Motor neuron (in vitro differentiated cells): ENCODE results near the gene CFB. TPM values are rescaled to one million over a fixed set of nuclear protein-coding genes. Genes with fewer than 3 reads are reported as not detected.
A peak's percentile ranks its signal among the peaks of the same experiment; 100 is the strongest.
"Not testable (repeated sequence)": the region's sequence is repeated elsewhere in the genome, so short reads cannot be mapped to it uniquely, and the experiment has no call there.

Experiments used
- ATAC-seq, 8 experiments: fragments of 200-7000 bp; cut with Tn5 transposase; replicated peaks in 6 of 8; 2 replicates each; pipeline ENCODE4 v1.8.0; 2021; ENCODE audit warnings: mild to moderate bottlenecking in 8 of 8, moderate library complexity in 8 of 8
- H3K27ac ChIP-seq, 2 donors: fragments of 250-450 bp; sonication (Bioruptor Pico); 2 replicates each; pipeline ENCODE4 v1.9.0; 2021; ENCODE audit warnings: antibody characterized with exemption in 2 of 2, mild to moderate bottlenecking in 2 of 2, moderate library complexity in 1 of 2
- H3K4me1 ChIP-seq, 2 donors: fragments of 250-450 bp; sonication (Bioruptor Pico); replicated peaks in 1 of 2; 2 replicates each; pipeline ENCODE4 v1.6.1; 2021; ENCODE audit warnings: antibody characterized with exemption in 2 of 2, mild to moderate bottlenecking in 2 of 2, moderate library complexity in 1 of 2
- H3K4me3 ChIP-seq, 5 donors: fragments of 250-450 bp; sonication (Bioruptor Pico); 2 replicates each; pipeline ENCODE4 v1.9.0; 2021; ENCODE audit warnings: antibody characterized with exemption in 5 of 5, mild to moderate bottlenecking in 5 of 5, moderate library complexity in 4 of 5
- WGBS, 10 experiments: fragments of 450-650 bp; shearing (Covaris generic); methylation state at CpG; one replicate each; pipeline ENCODE4 v1.0.0; 2022; 5-methylcytosine and 5-hydroxymethylcytosine counted together
- in situ Hi-C, 9 experiments: fragments of 400-800 bp; cut with MboI; loops; one replicate each; pipeline ENCODE4 v1.15.0; 2021; ENCODE audit warnings: low sequenced_read_pairs in 9 of 9, low pct_unique_long_range_greater_than_20kb in 2 of 9; ENCODE audit not compliant: unreplicated experiment in 9 of 9
- total RNA-seq, 8 experiments: library from RNA; unstranded; fragments of 300-600 nt; gene quantifications; 2 replicates each; pipeline versions ENCODE4 v1.2.3 to v1.2.4, GENCODE V29; 2022

CFB gene
- total RNA-seq, 8 experiments from 2014 or later: 2.3 to 300 (median 12.7) TPM

DNA sequence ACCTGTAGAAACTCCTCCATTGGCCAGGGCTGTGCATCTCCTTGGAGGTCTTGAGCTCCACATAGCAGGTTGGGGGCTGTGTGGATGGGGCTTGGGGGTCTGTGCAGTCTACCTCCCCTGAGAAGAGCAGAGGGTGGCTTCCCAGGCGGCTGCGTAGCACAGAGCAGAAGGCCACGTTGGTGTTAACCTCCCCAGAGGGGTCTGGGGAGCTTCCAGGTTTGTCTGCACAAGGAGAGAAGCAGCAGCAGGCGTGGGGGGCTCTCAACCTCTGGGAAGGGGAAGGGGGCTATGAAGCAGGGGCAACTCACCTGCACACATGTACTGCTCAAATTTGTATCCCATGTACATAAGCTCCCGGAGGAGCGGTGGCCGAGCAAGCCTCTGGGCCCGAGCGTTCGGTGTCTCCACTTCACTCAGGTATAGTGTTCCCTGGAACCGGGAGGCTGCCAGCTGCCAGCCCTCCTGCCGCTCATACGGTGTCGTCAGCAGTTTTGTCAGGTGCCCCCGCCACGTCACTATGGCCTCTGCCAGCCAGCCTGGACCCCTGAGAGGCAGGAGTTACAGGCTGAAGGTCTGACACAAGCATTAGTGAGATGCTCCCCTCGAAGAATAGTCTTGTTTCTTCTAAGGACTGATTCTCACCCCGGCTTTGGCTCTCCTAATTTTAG is 24.8 kb downstream of the CFB start:
- no peak for ATAC-seq
- Histone ChIP-seq H3K4me3 (peak overlapping the region; percentile 56 to 85 (median 66)), H3K4me1 (peaks cover 19 to 24% of the 10 kb centered on the region in 2 donors), H3K27ac (peak overlapping the region; percentile 96 to 97)
- 70 to 100% (median 93%) methylated on average over 1 to 3 of the region's 18 CpGs; no CpG with 5 or more reads in 5 of the 10 experiments for WGBS, 10 experiments
- in situ Hi-C loops: loop anchor here in 1 of 9 experiments (25.0 kb wide), 1 partner anchor 283 kb away; the partner anchor contains the start of gene LY6G5C

DNA sequence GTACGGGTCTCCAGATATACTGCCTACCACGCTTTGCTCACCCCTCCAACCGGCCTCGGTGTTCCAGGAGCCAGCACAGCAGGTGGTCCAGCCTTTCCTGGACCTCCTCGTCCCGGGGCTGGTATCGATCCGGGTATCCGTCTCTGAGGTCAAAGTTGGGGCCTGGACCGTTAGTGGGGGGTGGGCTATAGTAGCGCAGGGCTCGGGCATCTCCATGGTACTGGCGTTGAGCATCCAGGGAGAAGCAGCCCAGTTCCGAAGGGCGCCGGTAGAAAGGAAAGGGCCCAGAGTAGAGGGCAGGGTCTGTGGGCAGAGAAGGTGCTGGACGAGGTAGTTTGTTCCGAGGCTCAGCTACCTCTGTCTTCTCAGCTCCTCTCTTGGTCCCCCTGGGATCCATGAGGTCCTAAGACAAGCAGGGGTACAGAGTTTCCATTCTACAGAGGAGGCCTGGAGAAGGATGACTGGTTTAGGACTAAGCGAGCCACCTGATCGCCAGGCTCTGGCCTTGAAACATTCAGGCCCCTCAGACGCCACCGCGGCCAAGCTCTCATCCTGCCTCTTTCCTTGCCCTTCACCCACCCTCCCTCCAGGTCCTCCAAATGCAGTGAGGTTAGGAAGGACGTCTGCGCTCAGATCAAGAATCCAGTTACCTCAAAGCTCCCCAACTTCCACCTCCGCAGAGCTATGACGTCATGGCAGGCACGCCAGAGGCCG is 25.5 kb downstream of the CFB start:
- WGBS, 10 experiments: 0 to 84% (median 24%) methylated on average over 2 to 16 of the region's 29 CpGs
- peak overlapping the region; percentile 96 to 97 for H3K27ac ChIP-seq
- peaks cover 19 to 24% of the 10 kb centered on the region in 2 donors for H3K4me1 ChIP-seq
- in situ Hi-C loops: loop anchor here in 1 of 9 experiments (25.0 kb wide), 1 partner anchor 284 kb away; the partner anchor contains the start of gene LY6G5C
- ATAC-seq: peak in 1 of 8 experiments; percentile 0
- peak overlapping the region; percentile 56 to 85 (median 66) for H3K4me3 ChIP-seq

DNA sequence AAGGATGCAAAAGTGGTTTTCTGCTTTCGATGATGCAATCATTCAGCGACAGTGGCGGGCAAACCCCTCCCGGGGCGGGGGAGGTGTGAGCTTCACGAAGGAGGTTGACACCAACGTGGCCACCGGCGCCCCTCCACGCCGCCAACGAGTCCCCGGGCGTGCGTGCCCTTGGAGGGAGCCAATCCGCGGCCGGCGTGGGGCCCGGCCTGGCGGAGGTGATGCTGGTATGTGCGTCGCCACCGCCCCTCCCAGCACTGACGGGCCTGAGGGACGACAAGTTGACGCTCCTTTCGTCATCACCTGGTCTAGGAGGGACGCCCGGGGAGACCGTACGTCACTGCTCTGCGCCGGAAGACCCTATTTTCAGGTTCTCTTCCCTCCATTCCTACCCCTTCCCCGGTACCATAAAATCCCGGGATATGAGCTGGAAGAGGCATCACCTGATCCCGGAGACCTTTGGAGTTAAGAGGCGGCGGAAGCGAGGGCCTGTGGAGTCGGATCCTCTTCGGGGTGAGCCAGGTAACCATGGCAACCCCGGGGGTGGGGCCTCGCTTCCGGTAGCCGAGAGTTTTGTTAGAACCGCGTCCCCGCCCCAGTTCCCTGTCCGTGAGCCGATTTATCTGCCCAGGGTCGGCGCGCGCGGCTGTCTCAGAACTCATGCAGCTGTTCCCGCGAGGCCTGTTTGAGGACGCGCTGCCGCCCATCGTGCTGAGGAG is 26.3 kb downstream of the CFB start, which contains the start of gene DXO:
TSS of gene DXO (minus strand) at position 146 of the 716 bp plus-strand sequence. CDS start 463 bp downstream, outside the sequence.
- ATAC-seq: peak; percentile 84 to 93 (median 91)
- 0 to 4% (median 0%) methylated on average over 1 to 20 of the region's 62 CpGs; no CpG with 5 or more reads in 3 of the 10 experiments for WGBS, 10 experiments

DNA sequence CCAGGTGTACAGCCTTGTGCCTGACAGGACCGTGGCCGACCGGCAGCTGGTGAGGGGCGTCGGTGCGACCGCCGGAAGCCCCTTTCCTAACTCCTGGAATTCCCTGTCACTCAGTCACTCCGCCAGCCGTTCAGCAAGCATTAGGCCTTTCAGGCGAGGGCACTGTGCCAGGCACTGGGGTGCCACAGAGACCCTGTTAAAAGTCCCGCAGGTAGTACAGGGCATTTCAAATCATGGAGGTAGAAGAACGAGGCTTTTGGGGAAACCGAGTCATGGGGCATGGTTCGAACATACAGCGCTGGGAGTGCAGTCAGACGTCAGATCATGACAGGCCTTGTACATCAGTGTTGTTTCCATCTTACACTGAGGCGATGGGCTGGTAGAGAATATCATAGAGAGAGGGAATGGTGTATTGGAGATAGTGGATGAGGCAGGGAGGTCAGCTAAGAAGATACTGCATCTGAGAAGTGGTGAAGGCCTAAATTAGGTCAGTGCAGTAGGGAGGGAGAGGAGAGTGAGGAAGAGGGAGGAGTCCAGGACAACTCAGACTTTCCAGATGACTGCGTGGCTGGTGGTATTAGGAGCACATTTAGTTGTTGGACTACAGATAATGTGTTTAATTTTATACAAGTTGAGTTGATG is 26.9 kb downstream of the CFB start:
- Histone ChIP-seq H3K4me1 (peaks cover 19 to 24% of the 10 kb centered on the region in 2 donors), H3K4me3 (peak overlapping the region; percentile 56 to 85 (median 66)), H3K27ac (peak overlapping the region; percentile 96 to 97)
- ATAC-seq: peak in 2 of 8 experiments; percentile 3
- 0 to 57% (median 8%) methylated on average over 1 to 17 of the region's 19 CpGs; no CpG with 5 or more reads in 2 of the 10 experiments for WGBS, 10 experiments
- in situ Hi-C loops: loop anchor here in 1 of 9 experiments (25.0 kb wide), 1 partner anchor 286 kb away; the partner anchor contains the start of gene LY6G5C

More for the DNA sequence above, 26.3 kb downstream of the CFB start, which contains the start of gene DXO:
- H3K4me3 ChIP-seq: peak within 1 kb of the TSS; percentile 56 to 85 (median 66)
- in situ Hi-C loops: loop anchor here in 1 of 9 experiments (25.0 kb wide), 1 partner anchor 285 kb away; the partner anchor contains the start of gene LY6G5C
- peaks cover 19 to 24% of the 10 kb centered on the region in 2 donors for H3K4me1 ChIP-seq
- peak within 1 kb of the TSS; percentile 96 to 97 for H3K27ac ChIP-seq

DNA sequence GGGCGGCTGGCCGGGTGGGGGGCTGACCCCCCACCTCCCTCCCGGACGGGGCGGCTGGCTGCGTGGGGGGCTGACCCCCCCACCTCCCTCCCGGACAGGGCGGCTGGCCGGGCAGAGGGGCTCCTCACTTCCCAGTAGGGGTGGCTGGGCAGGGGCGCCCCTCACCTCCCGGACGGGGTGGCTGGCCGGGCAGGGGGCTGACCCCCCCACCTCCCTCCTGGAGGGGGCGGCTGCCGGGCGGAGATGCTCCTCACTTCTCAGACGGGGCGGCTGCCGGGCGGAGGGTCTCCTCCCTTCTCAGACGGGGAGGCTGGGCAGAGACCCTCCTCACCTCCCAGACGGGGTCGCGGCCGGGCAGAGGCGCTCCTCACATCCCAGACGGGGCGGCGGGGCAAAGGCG is 30.2 kb downstream of the CFB start:
- peaks cover 9 to 11% of the 10 kb centered on the region in 2 donors for H3K4me1 ChIP-seq
- in situ Hi-C loops, ATAC-seq, H3K4me3 ChIP-seq, H3K27ac ChIP-seq: not testable (repeated sequence)
- no CpG with 5 or more reads among the region's 30 CpGs for WGBS, 10 experiments

DNA sequence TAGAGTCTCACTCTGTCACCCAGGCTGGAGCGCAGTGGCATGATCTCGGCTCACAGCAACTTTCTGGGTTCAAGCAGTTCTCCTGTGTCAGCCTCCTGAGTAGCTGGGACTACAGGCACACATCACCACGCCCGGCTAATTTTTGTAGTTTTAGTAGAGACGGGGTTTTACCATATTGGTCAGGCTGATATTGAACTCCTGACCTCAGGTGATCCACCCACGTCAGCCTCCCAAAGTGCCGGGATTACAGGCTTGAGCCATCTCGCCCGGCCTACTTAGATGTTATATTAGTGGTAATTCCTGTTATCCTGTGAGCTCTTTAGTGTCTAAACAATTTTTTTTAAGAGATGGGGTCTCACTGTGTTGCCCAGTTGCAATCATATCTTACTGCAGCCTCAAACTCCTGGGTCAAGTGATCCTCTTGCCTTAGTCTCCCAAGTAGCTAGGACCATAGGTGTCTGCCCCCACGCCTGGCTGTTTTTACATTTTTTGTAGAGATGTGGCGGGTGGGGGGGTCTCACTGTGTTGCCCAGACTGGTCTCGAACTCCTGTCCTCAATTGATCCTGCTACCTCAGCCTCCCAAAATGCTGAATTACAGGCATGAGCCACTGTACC is 32.0 kb downstream of the CFB start:
- WGBS, 10 experiments: 62 to 100% (median 92%) methylated on average over 1 to 11 of the region's 12 CpGs
- in situ Hi-C loops: no loop called here

DNA sequence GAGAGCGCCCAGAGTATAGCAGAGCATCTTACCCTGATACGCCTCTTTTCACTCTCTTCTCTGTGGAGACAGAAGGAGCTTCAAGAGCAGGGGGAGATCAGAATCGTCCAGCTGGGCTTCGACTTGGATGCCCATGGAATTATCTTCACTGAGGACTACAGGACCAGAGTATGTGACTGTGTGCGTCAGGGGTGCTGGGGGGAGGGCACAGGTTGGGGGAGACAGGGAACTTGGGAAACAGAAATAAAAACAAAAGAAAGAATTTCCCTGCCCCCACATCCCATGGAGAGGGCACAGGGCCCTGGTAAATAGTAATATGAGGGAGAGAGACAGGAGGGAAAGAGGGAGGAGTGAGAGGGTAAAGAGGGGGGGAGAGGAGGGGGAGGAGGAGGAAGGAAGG is 32.9 kb downstream of the CFB start:
- Histone ChIP-seq H3K4me3 (no peak overlapping the region), H3K27ac (no peak overlapping the region), H3K4me1 (no peaks in the 10 kb centered on the region)
- in situ Hi-C loops: no loop called here
- no peak for ATAC-seq
- WGBS, 10 experiments: 48 to 100% (median 85%) methylated on average over 2 to 5 of the region's 5 CpGs; no CpG with 5 or more reads in 3 of the 10 experiments

More for the DNA sequence above, 32.0 kb downstream of the CFB start:
- H3K27ac ChIP-seq: no peak overlapping the region
- H3K4me3 ChIP-seq: no peak overlapping the region
- peaks cover 6 to 7% of the 10 kb centered on the region in 2 donors for H3K4me1 ChIP-seq
- no peak for ATAC-seq

DNA sequence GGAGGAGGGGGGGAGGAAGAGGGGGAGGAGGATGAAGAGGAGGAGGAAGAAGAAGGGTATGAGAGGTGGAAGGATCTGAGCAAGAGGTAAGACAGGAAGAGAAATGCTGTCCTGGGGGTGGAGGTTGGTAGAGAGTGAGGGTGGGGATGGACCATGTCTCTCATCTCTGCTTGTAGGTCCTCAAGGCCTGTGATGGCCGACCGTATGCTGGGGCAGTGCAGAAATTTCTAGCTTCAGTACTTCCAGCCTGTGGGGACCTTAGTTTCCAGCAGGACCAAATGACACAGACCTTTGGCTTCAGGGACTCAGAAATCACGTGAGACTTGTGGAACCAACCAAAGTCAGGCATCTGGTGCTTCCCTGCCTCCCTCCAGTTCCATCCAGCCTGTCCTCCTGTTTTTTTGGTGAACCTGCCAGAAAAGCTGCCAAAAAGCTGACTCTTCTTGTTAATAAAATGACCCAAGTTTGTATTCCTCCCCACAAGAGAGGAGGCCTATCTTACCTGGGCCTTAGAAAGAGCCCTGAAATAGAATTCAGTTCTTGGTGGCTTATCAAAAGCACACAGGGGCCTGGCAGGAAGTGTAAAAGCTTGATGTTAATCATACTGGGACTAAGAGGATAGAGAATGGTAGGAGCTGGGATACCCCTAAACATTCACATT is 33.5 kb downstream of the CFB start:
- Histone ChIP-seq H3K27ac (no peak overlapping the region), H3K4me3 (no peak overlapping the region), H3K4me1 (no peaks in the 10 kb centered on the region)
- no peak for ATAC-seq
- in situ Hi-C loops: no loop called here
- 100% methylated on average over 1 of the region's 3 CpGs; no CpG with 5 or more reads in 8 of the 10 experiments for WGBS, 10 experiments

DNA sequence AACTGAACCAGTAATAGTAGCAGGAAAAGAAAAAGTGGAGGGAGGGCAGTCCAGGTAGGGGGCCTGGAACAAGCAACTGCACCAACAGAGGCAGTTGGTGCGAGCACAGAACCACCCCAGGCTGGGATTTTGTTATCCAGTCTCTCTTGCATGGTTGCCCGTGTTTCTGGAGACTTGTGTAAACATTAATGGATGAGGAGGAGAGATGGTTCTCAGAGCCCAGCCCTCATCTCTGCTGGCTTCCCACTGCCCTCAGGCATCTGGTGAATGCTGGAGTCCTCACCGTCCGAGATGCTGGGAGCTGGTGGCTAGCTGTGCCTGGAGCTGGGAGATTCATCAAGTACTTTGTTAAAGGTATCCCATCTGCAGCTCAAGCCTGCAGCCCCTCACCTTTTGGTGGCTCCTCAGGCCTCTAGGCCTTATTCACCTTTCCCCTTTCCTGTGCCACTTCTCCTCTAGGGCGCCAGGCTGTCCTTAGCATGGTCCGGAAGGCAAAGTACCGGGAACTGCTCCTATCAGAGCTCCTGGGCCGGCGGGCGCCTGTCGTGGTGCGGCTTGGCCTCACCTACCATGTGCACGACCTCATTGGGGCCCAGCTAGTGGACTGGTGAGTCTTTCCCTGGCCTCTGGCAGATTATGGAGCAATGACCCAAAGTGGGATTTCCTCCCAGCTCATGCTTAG is 34.4 kb downstream of the CFB start:
- 60 to 100% (median 82%) methylated on average over 1 to 2 of the region's 13 CpGs; no CpG with 5 or more reads in 5 of the 10 experiments for WGBS, 10 experiments
- in situ Hi-C loops, H3K4me1 ChIP-seq, ATAC-seq, H3K27ac ChIP-seq, H3K4me3 ChIP-seq: not testable (repeated sequence)

DNA sequence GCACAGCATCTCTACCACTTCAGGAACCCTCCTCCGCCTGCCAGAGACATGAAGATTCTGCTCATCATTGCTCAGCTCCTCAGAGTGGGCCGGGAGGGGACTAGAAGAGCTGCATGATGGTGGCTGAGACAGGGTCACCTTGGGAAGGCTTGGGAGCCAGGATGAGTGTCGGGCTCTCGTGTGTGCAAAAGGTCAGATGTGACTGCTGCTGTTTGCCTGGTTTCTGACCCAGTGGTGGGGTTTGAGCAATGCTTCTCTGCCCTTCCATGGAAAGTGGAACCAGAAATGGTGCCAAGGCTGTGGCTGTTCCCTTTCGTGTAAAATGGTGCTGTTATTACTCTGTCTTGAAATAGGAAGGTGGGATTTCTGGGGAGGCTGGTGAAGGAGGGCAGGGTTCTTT is 35.1 kb downstream of the CFB start:
- in situ Hi-C loops, H3K4me3 ChIP-seq, H3K27ac ChIP-seq, H3K4me1 ChIP-seq, ATAC-seq: not testable (repeated sequence)
- no CpG with 5 or more reads among the region's 5 CpGs for WGBS, 10 experiments

DNA sequence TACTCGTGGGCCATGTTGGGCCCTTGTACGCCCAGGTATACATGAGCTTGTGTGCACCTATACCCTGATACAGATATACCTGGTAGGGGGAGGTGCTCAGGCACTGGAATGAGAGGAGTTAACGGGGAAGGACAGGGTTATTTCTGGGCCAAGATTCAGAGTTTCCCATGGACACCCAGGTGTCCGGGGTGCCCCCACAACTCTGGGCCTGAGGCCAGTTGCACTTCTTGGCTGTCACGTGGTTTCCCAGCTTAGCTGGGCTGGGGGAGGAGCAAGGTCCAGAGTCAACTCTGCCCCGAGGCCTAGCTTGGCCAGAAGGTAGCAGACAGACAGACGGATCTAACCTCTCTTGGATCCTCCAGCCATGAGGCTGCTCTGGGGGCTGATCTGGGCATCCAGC is 35.8 kb downstream of the CFB start, which contains the start of gene C4A:
TSS of gene C4A (plus strand) at position 314 of the 400 bp plus-strand sequence. CDS start at position 365, 51 bp downstream.
- WGBS, 10 experiments: no CpG with 5 or more reads among the region's 7 CpGs
- ATAC-seq: peak in 5 of 8 experiments; percentile 35 to 81 (median 71)
- H3K4me1 ChIP-seq, H3K27ac ChIP-seq, in situ Hi-C loops, H3K4me3 ChIP-seq: not testable (repeated sequence)
